Pulmonary artery endothelial cell (primary cell): ENCODE results near the gene PDCD6IP. TPM values are rescaled to one million over a fixed set of nuclear protein-coding genes. Genes with fewer than 3 reads are reported as not detected.

Source experiments
- DNase-seq: peaks from one replicate; pipeline ENCODE4 v3.0.0-alpha.2; 2011; ENCODE audit warnings: low read depth, low spot score
- total RNA-seq: library from RNA; depleted of rRNA; stranded (reverse); fragments of >200 nt; gene quantifications from 2 replicates; pipeline ENCODE4 v1.2.3, GENCODE V29; 2014

Gene PDCD6IP
- total RNA-seq, 1 donor from 2014 or later, result 136 TPM

DNA sequence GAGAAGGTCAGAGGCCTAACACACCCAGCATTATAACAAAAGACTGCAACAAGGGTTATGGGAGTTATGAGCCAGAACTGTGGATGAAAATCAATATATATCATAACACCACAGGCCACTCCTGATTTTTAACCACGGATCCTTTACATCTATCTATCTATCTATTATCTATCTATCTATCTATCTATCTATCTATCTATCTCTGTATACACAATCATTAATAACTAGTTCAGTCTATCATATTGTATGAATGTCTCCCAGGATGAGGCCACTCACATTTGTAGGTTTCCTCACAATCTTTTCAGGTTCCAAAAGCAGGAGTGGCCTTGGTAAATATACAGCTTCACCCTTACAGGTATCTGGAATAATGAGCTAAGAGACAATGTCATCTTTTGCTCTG is 94.2 kb downstream of the PDCD6IP start:
- DNase-seq, result no peak

- DNase-seq, result no peak
Measured at GRCh38 chr3:33895658-33896057, 97.2 kb downstream of the PDCD6IP start.

- DNase-seq, result no peak
Measured at GRCh38 chr3:33897306-33897705, 98.9 kb downstream of the PDCD6IP start.

DNA sequence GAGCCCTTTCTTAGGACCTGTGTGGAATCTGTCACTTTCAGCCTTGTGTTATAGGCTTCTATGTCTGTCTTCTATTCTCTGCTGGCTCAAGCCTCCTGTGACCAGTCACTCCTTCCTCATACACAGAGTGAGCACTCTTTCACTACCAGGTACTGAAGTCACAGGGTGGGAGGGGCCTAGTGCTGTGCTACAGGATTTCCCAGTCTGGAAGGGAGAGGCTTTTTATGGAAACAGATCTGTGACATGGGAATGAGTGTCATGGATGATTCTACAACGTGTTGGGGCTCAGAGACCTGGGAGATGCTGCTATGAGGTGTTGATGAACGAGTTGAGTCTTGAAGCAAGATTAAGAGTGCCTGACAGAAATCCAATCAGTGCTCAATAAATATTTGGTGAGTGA is 100.5 kb downstream of the PDCD6IP start:
- no peak for DNase-seq

- no peak for DNase-seq
Measured at GRCh38 chr3:33900440-33900808, 102.0 kb downstream of the PDCD6IP start.

DNA sequence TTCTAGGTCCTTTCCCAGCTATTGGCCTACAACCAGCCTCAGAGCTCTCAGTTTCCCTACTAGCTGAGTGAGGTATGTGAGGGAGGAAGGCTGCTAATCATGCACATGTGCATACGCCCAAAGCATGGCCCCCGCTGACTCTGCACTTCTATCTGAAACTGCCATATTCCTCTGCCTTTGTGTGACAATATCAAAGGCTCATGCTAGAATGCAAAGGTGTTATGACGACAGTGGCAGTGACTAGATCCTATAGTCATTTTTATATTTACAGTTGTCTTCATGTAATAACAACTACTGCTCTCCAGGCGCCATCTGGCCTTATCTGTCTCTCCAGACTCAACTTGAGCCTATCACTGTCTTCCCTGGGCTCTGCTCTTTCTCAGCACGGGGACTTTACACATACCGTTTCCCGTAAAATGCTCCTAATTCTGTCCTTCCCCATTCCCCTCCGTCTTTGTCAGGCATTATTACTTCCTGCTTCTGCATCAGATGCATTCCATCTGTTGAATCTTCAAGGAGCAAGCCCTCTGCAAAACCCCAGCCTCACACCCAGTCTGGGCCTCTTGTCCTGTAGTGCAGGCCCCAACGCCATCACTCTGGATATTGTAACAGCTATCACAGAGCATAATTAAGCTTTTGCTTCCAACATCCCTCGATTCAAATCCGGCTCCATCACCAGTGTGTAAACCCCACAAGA is 102.5 kb downstream of the PDCD6IP start:
- DNase-seq, result no peak

DNA sequence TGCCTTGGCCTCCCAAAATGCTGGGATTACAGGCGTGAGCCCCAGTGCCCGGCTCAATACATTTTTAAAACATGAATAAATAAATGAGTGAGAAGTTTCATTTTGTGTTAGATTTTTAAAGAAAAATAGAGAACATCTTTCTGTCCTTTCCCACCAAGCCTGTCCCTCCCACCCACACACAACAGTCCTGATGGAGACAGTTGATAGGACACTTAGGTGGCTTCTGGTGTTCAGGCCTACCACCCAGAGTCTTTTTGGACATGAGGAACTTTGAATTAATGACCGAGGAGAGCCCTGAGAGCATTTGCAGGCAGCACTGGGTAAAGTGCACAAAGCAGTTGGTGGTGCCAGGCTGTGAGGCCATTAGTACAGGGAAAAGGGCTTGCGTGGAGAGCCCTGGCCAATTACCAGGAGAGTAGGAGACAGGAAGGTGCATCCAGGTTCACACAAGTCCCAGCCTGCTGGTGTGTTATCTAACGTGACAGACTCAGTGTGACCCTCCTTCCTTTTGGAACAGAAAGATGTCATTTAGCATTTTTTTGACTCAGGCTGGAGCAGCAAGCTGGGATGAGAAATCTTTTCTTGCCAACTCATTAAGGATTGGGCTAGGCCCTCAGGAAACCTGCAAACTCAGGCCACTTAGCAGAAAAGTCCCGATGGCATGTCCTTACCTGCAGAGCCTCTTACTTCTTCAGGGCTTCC is 103.6 kb downstream of the PDCD6IP start:
- no peak for DNase-seq

- no peak for DNase-seq
Measured at GRCh38 chr3:33904730-33905129, 106.3 kb downstream of the PDCD6IP start.

GRCh38 chr3:33908250-33908851 is 109.9 kb downstream of the PDCD6IP start:
- no peak for DNase-seq

GRCh38 chr3:33909547-33909946 is 111.1 kb downstream of the PDCD6IP start:
- no peak for DNase-seq

DNA sequence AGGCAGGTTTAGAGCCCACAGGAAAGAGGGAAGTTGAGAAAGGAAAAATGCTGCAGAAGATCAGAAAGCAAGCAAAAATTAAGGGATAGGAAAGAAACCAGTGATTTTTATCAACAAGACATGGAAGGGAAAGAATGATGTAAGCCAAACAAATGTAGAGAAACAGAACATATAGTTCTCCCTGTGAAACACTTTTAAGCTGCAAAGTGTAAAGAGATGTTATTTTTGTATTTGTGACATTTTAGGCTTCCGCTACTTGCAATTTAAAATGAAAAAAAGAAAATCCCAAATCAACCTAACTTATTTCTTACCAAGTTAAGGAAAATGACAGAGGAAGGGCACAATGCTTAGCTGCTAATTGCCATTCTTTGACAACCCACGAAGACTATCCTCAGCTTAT is 111.6 kb downstream of the PDCD6IP start:
- DNase-seq, result no peak

GRCh38 chr3:33911525-33912322 is 113.3 kb downstream of the PDCD6IP start:
- no peak for DNase-seq

GRCh38 chr3:33914212-33914611 is 115.8 kb downstream of the PDCD6IP start:
- DNase-seq, result no peak

GRCh38 chr3:33914731-33915379 is 116.4 kb downstream of the PDCD6IP start:
- no peak for DNase-seq

GRCh38 chr3:33915796-33916546 is 117.5 kb downstream of the PDCD6IP start:
- no peak for DNase-seq

GRCh38 chr3:33918126-33918756 is 119.8 kb downstream of the PDCD6IP start:
- DNase-seq, result no peak
